Dermis blood vessel endothelial cell (primary cell): Measurements from ENCODE around the gene LAMB1. TPM values are rescaled to one million over a fixed set of nuclear protein-coding genes. Genes with fewer than 3 reads are reported as not detected.

Experiments
- total RNA-seq: library from RNA; depleted of rRNA; stranded (reverse); fragments of >200 nt; gene quantifications from 2 replicates; pipeline ENCODE4 v1.2.3, GENCODE V29; 2014

The LAMB1 gene
- total RNA-seq, 1 donor from 2014 or later: 485 TPM

Other genes starting within 250 kb of the LAMB1 start
- not detected in 2 replicates for gene SLC26A3, start 199.9 kb downstream of the LAMB1 start, total RNA-seq
- gene DLD, start 112.0 kb downstream of the LAMB1 start, total RNA-seq: 53.8 and 151 TPM in 2 replicates
- gene LAMB4, start 127.2 kb upstream of the LAMB1 start, total RNA-seq: 0.17 and 0.23 TPM in 2 replicates